ENCODE measurements around the gene LEP.

DNA sequence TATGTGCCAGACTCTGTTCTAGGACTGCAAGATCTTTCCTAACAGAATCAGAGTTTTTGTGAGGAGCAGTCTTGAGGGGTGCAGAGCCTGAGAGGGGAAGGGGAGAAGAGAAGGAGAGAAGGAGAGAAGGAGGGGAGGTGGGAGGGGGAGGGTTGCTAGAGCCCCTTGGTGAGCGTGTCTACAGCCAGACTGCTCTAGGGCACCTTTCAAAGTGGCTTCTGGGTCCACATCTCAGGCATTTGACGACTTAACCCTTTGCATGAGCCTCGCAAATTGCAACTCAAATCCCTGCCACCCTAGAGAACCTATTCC is 31.1 kb upstream of the LEP start:
- TF ChIP-seq, protein P1, sequence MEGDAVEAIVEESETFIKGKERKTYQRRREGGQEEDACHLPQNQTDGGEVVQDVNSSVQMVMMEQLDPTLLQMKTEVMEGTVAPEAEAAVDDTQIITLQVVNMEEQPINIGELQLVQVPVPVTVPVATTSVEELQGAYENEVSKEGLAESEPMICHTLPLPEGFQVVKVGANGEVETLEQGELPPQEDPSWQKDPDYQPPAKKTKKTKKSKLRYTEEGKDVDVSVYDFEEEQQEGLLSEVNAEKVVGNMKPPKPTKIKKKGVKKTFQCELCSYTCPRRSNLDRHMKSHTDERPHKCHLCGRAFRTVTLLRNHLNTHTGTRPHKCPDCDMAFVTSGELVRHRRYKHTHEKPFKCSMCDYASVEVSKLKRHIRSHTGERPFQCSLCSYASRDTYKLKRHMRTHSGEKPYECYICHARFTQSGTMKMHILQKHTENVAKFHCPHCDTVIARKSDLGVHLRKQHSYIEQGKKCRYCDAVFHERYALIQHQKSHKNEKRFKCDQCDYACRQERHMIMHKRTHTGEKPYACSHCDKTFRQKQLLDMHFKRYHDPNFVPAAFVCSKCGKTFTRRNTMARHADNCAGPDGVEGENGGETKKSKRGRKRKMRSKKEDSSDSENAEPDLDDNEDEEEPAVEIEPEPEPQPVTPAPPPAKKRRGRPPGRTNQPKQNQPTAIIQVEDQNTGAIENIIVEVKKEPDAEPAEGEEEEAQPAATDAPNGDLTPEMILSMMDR (IDR thresholded peaks at IDR 0.05; ENCODE audit: low read depth, low read length, poor library complexity, severe bottlenecking): peak; percentile 31
- TF ChIP-seq EZH2phosphoT487 (IDR thresholded peaks at IDR 0.05; ENCODE audit: borderline replicate concordance, low read length): no peak

Measured in DOHH2 (cell line).